GM12873 (cell line): ENCODE data around the gene ASTN2.

Experiments
- TF ChIP-seq, protein P1 (sequence below): IDR thresholded peaks from 2 replicates; pipeline ENCODE4 v1.5.1; 2012; ENCODE audit warnings: low read depth, mild to moderate bottlenecking, moderate library complexity, low read length, control low read depth; ENCODE audit not compliant: insufficient read depth; ENCODE audit errors: missing control alignments

The ASTN2 gene

DNA sequence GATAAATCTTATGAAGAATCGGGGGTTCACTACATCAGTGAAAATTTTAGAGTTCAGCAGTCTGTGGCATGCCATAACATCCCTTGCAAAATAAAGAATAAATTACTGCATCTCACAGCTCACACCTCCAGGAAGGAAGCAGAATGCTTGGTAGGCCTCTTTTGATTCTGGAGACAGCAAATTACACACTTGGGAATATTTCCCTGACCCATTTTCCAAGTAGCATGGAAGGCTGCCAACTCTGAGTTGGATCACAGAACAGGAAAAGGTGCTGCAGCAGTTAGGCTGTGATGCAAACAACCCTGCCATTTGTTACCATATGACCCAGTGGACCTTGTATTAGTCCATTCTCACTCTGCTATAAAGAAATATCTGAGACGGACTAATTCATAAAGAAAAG lies 293.5 kb downstream of the ASTN2 start:
- TF ChIP-seq, protein P1, sequence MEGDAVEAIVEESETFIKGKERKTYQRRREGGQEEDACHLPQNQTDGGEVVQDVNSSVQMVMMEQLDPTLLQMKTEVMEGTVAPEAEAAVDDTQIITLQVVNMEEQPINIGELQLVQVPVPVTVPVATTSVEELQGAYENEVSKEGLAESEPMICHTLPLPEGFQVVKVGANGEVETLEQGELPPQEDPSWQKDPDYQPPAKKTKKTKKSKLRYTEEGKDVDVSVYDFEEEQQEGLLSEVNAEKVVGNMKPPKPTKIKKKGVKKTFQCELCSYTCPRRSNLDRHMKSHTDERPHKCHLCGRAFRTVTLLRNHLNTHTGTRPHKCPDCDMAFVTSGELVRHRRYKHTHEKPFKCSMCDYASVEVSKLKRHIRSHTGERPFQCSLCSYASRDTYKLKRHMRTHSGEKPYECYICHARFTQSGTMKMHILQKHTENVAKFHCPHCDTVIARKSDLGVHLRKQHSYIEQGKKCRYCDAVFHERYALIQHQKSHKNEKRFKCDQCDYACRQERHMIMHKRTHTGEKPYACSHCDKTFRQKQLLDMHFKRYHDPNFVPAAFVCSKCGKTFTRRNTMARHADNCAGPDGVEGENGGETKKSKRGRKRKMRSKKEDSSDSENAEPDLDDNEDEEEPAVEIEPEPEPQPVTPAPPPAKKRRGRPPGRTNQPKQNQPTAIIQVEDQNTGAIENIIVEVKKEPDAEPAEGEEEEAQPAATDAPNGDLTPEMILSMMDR: no peak

DNA sequence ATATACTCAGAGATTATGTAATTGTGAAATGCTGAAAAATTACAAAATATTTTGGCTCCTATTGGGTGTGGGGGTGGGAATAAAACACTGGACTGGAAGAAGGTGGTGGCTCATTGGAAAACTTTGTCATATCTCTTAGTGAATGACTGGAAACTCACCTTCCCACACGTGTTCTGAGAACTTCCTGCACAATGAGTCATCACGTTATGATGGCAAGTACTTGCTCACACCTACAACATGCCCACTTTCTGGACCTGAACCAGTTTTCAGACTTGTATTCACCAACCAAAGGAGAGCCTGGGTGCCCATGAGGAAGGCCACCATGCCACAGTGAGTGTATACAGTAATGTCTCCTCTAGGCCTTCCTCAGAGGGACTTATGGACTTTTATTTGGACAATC lies 294.8 kb downstream of the ASTN2 start:
- TF ChIP-seq, protein P1: no peak

DNA sequence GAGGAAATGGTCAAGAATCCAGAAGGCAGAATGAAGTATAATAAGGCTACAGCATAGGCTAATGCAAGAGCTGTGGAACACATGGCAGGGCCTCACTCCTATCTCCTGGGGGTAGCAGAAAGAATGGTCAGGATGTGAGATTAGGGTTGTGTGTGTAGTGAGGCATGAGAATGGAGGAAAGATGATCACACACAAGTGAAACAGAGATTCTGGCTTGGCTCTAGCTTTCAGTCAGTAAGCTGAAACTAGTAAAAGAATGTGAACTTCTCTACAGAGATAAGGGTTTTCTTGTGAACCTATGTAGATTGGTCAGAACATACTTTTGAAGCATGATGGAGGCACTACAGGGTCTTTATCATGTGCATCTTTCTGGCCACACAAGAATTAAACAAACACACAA lies 298.8 kb downstream of the ASTN2 start:
- TF ChIP-seq, protein P1: no peak

DNA sequence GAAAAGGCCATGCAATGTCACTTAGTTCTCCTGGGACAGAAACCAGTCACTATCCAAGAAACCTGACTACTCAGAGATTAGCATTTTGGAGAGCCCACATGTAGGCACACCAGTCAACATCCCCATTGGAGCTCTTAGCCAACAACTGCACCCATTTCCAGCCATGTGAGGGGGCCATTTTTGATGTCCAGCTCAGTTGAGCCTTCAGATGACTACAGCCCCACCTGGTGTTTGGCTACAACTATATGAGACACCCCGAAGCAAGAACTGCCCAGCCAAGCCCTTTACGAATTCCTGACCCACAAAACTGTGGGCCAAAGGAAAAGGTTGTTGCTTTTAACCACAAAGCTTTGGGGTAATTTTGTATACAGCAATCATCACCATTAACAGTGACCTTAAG lies 300.1 kb downstream of the ASTN2 start:
- TF ChIP-seq, protein P1: peak; percentile 14

DNA sequence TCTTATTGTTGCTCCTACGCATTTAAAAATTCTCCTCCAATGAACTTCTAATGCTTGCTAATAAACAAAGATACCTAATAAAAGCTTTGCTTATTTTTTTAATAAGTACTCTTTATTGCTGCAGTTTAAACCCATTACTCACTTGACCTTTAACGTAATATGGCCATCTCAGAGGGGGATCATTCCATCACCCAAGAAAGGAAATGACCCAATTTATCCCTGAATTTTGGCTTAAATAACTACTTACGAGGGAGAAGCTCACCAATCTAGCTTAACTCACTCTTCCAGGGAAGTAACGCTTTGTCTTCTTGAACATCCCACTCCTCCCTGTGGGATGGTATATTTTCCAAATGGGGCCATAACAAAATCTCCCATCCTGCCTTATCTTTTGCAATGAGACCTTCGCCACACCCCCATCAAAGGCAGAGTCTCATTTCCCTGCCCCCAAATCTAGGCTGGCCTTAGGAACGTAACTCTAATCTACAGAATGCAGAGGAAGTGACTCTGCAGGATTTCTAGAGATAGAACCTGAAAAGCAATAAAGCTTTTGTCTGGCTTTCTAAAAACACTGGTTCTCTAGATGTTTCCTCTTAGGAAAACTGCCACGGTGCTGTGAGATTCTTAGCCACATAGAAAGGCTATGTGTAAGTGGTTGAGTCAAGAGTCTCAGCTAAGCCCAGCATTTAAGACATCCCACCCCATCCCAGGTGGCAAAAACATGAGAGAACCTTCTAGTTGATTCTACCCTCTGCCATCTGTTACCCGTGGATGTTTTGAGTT lies 310.0 kb downstream of the ASTN2 start:
- TF ChIP-seq, protein P1: no peak

DNA sequence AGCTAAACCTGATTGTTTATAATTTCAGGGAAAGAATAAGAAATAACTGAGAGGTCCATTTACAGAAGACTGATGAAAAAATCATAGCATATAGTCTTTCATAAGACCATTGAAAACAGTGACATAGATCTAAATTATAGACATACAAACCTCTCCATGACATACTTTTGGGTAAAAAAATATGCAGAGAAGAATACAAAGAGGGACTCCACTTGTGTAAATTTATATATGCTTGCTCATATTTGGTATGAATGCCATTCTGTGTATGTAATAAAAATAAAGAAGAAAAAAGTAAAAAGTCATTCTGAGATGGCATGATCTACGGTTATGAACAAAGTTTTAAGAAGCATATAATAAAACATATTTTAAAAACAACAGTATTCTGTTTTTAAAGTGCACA lies 310.7 kb downstream of the ASTN2 start:
- TF ChIP-seq, protein P1: no peak

DNA sequence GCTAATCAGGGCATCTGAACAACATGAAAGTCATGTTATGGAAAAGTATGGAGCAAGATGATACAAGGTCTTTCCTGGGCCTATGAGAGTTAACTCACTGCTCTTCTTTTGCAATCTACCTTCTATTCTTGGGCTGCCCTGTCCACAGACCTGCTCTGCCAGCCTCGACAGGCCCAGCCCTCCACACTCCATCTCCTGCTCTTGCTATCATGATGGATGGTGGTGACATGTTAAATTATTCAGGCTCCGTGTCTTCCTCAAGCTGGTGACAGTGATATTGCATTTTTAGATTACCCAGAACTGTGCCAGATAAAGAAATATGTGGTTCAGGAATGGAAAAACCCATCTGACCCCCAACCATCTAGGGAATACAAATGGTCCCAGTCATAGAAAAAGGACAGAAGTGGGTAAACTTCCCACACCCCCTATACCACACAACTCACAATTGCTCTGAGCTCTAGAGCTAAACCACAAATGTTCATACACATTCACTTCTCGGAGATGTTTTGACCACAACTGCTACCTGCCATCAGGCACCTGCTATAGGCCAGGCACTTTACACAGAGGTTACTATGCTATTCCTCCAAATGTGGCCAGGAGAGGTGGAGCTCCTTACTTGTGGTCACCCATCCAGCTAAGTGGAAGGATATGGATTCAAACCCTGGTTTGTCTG lies 311.3 kb downstream of the ASTN2 start:
- TF ChIP-seq, protein P1: no peak
